Measurements from ENCODE around the gene PDGFD. TPM values are rescaled to one million over a fixed set of nuclear protein-coding genes. Genes with fewer than 3 reads are reported as not detected.

The PDGFD gene
- polyA plus RNA-seq, 1 donor (not counting 4 experiments of a cell fraction or from before 2014, with no cell fraction given): 0.28 TPM

GRCh38 chr11:103888541-103888951 lies 275.4 kb downstream of the PDGFD start:
- Histone ChIP-seq H3K4me1 (ENCODE audit: control insufficient read depth, extremely low read depth, insufficient read depth, low read length) (no peaks in the 10 kb centered on the region), H3K9me3 (ENCODE audit: control insufficient read depth, low read depth, low read length) (peaks cover 2% of the 10 kb centered on the region), H3K27ac (ENCODE audit: control insufficient read depth, insufficient read depth, low read length) (no peak overlapping the region), H4K20me1 (ENCODE audit: control insufficient read depth, extremely low read depth, insufficient read depth, low read length) (no peaks in the 10 kb centered on the region), H2AFZ (ENCODE audit: control insufficient read depth, low read length) (no peak overlapping the region), H3K4me3 (ENCODE audit: control insufficient read depth in 2 of 3, extremely low read depth in 1 of 3, insufficient read depth in 2 of 3, low read depth in 1 of 3, low read length in 3 of 3) (no peak overlapping the region), H3K36me3 (ENCODE audit: control insufficient read depth in 2 of 2, extremely low read depth in 1 of 2, insufficient read depth in 2 of 2, low read length in 2 of 2) (no peaks in the 10 kb centered on the region), H3K9ac (ENCODE audit: control insufficient read depth, extremely low read depth, insufficient read depth, low read length) (no peak overlapping the region), H3K27me3 (ENCODE audit: control insufficient read depth, extremely low read depth, insufficient read depth, low read length) (no peaks in the 10 kb centered on the region), H3K79me2 (ENCODE audit: control insufficient read depth, insufficient read depth, low read length) (no peaks in the 10 kb centered on the region), H3K4me2 (ENCODE audit: control insufficient read depth, extremely low read depth, insufficient read depth, low read depth, low read length) (no peak overlapping the region), H3K9me1 (ENCODE audit: control insufficient read depth, extremely low read depth, insufficient read depth, low read length) (no peaks in the 10 kb centered on the region)
- DNase-seq (ENCODE audit: low read depth, low spot score): no peak
- TF ChIP-seq, protein P1, sequence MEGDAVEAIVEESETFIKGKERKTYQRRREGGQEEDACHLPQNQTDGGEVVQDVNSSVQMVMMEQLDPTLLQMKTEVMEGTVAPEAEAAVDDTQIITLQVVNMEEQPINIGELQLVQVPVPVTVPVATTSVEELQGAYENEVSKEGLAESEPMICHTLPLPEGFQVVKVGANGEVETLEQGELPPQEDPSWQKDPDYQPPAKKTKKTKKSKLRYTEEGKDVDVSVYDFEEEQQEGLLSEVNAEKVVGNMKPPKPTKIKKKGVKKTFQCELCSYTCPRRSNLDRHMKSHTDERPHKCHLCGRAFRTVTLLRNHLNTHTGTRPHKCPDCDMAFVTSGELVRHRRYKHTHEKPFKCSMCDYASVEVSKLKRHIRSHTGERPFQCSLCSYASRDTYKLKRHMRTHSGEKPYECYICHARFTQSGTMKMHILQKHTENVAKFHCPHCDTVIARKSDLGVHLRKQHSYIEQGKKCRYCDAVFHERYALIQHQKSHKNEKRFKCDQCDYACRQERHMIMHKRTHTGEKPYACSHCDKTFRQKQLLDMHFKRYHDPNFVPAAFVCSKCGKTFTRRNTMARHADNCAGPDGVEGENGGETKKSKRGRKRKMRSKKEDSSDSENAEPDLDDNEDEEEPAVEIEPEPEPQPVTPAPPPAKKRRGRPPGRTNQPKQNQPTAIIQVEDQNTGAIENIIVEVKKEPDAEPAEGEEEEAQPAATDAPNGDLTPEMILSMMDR (optimal IDR thresholded peaks at IDR 0.05 in 1 of 3, IDR thresholded peaks at IDR 0.05 in 1 of 3, conservative IDR thresholded peaks at IDR 0.05 in 1 of 3; ENCODE audit: extremely low read depth in 1 of 3, insufficient read depth in 2 of 3, low read length in 3 of 3): no peak
- no peak for TF ChIP-seq EZH2 (IDR thresholded peaks at IDR 0.05; ENCODE audit: low read length)
- dilution Hi-C loops (cut with MboI; ENCODE audit: extremely low pct_ligation_motif_present, low sequenced_read_pairs): no loop called here
- FAIRE-seq: no peak

DNA sequence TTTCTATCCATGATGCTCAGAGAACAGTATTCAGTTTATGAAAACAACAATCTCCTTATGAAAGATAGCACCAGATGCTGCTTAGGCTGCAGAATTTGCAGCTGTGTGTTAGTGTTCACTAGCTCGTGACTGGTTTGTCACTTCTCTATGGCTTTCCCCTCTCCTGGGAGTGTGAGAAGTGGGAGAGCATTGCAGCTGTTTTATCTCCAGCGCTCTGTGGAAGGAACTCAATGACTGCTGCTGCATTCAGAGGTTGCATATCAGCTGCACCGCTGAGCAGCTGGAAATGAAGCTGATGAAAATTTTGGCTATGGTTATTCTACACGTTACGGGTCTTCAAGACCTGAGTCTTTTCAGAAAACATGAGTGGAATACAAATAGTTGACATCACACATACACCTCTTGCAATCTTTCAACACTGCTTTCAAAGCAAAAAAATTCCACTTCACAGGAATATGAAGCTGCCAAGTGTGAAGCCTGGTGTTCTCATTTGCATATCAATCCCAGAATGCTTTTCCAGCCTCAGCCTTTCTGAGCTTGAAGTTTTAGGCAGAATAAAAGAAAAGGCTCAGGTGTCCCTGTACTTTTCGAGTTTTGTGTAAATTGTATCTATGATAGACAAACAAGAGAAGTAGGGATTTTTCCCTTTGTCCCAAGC lies 276.8 kb downstream of the PDGFD start:
- no peak overlapping the region for H3K9ac ChIP-seq (ENCODE audit: control insufficient read depth, extremely low read depth, insufficient read depth, low read length)
- dilution Hi-C loops (cut with MboI; ENCODE audit: extremely low pct_ligation_motif_present, low sequenced_read_pairs): no loop called here
- DNase-seq (ENCODE audit: low read depth, low spot score): no peak
- no peak overlapping the region for H2AFZ ChIP-seq (ENCODE audit: control insufficient read depth, low read length)
- H3K4me1 ChIP-seq (ENCODE audit: control insufficient read depth, extremely low read depth, insufficient read depth, low read length): no peaks in the 10 kb centered on the region
- FAIRE-seq: no peak
- H3K79me2 ChIP-seq (ENCODE audit: control insufficient read depth, insufficient read depth, low read length): no peaks in the 10 kb centered on the region
- H3K27me3 ChIP-seq (ENCODE audit: control insufficient read depth, extremely low read depth, insufficient read depth, low read length): no peaks in the 10 kb centered on the region
- no peaks in the 10 kb centered on the region for H3K36me3 ChIP-seq (ENCODE audit: control insufficient read depth in 2 of 2, extremely low read depth in 1 of 2, insufficient read depth in 2 of 2, low read length in 2 of 2)
- peaks cover 2% of the 10 kb centered on the region for H3K9me3 ChIP-seq (ENCODE audit: control insufficient read depth, low read depth, low read length)
- no peak overlapping the region for H3K4me2 ChIP-seq (ENCODE audit: control insufficient read depth, extremely low read depth, insufficient read depth, low read depth, low read length)
- no peaks in the 10 kb centered on the region for H3K9me1 ChIP-seq (ENCODE audit: control insufficient read depth, extremely low read depth, insufficient read depth, low read length)
- no peak overlapping the region for H3K4me3 ChIP-seq (ENCODE audit: control insufficient read depth in 2 of 3, extremely low read depth in 1 of 3, insufficient read depth in 2 of 3, low read depth in 1 of 3, low read length in 3 of 3)
- H3K27ac ChIP-seq (ENCODE audit: control insufficient read depth, insufficient read depth, low read length): no peak overlapping the region
- no peak for TF ChIP-seq EZH2 (IDR thresholded peaks at IDR 0.05; ENCODE audit: low read length)
- TF ChIP-seq, protein P1 (optimal IDR thresholded peaks at IDR 0.05 in 1 of 3, IDR thresholded peaks at IDR 0.05 in 1 of 3, conservative IDR thresholded peaks at IDR 0.05 in 1 of 3; ENCODE audit: extremely low read depth in 1 of 3, insufficient read depth in 2 of 3, low read length in 3 of 3): no peak
- H4K20me1 ChIP-seq (ENCODE audit: control insufficient read depth, extremely low read depth, insufficient read depth, low read length): no peaks in the 10 kb centered on the region
